Mucosa of gallbladder (tissue), 1 donor: ENCODE data around the gene RALGDS. TPM values are rescaled to one million over a fixed set of nuclear protein-coding genes. Genes with fewer than 3 reads are reported as not detected.
"Not testable (repeated sequence)": the region's sequence is repeated elsewhere in the genome, so short reads cannot be mapped to it uniquely, and the experiment has no call there.

Source experiments
- DNase-seq: peaks from one replicate; pipeline ENCODE4 v3.0.0-alpha.2; 2020; ENCODE audit warnings: low spot score
- total RNA-seq: library from RNA; stranded (reverse); gene quantifications from one replicate; pipeline ENCODE4 v1.2.1, GENCODE V29; 2021
- donor health status: DM: no; HTN: no; CAD: no.

RALGDS gene
- total RNA-seq, 1 donor from 2014 or later: 50.7 TPM

- no peak for DNase-seq
Measured at GRCh38 chr9:133106511-133107244, 14.4 kb downstream of the RALGDS start.

GRCh38 chr9:133105461-133105770, 15.6 kb downstream of the RALGDS start:
- DNase-seq: no peak

GRCh38 chr9:133104718-133105460, 16.2 kb downstream of the RALGDS start:
- no peak for DNase-seq

GRCh38 chr9:133103987-133104505, 17.0 kb downstream of the RALGDS start:
- DNase-seq: no peak

- DNase-seq: peak; percentile 63
Measured at GRCh38 chr9:133103183-133103986, 17.7 kb downstream of the RALGDS start.

DNA sequence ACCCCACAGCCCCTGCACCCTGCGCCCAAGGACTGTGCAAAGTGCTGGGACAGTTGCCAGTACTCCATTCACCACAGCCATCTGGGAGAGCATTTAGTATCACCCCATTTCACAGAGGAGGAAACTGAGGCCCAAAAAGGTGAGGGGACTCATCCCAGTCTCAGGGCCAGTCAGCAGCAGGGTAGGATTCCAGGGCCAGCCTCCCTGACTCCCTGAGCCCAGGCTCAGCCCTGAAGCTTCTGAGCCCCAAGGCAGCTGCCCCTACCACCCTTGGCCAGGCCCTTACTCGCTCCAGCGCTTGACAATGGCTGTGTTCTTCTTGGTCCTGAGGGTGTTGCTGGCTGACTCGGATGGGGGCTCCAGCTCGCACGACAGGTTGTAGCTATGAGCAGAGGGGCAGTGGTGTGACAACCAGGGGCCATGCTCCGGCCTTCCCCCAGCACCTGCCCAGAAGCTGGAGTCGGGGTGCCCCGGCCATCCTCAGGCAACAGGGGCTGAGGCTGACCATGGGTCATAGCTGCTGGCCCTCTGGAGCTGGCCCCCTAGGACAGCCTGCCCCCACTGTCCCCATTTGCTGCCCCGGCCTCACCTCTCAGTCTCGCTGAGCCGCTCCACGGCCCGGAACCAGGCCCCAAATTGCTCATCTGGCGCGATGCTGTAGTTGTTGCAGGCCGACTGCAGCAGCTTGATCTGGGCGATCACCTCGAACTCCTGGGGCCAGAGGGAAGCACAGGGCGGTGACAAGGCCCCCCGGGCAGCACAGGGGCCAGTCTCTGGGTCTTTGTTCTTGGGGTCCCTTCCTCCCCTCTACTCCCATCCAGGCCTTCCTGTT, 18.6 kb downstream of the RALGDS start:
- no peak for DNase-seq

GRCh38 chr9:133101356-133102189, 19.5 kb downstream of the RALGDS start:
- no peak for DNase-seq

- DNase-seq: no peak
Measured at GRCh38 chr9:133100506-133101355, 20.3 kb downstream of the RALGDS start.

DNA sequence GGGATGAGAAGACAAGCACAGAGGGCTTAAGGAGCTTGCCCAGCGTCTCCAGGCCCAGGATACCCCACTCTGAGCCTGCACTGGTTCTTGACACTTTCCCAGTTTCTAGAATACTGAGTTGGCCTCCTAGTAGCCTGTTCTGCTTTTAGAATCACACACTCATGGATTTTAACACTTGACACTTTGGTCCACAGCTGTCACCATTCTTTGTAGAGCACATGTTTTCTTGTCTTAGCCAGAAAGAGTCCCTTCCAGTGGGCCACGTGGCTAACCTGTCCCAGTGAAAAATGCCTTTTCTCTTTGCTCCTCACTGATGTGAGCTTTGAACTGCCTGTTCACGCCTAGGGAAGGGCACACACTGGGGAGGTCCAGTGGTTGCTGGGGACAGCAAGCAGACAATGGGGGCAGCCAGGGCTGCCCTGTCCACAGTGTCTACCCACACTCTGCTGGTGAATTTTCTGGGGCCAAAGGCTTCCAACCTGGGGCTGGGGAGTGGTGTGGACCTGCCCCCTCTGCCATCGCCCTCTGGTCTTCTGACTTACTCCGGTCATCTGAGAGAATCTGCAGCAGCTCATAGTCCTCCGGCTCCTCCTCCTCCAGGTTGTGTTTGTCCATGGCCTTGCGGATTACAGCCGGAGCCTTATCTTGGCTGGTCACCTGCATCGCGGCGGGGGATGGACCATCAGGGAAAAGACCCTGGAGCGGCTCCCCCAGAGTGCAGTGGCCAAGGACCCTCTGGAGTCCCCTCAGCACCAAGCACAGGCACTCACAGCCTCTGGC, 21.1 kb downstream of the RALGDS start:
- no peak for DNase-seq

GRCh38 chr9:133098871-133099270, 22.2 kb downstream of the RALGDS start:
- no peak for DNase-seq

DNA sequence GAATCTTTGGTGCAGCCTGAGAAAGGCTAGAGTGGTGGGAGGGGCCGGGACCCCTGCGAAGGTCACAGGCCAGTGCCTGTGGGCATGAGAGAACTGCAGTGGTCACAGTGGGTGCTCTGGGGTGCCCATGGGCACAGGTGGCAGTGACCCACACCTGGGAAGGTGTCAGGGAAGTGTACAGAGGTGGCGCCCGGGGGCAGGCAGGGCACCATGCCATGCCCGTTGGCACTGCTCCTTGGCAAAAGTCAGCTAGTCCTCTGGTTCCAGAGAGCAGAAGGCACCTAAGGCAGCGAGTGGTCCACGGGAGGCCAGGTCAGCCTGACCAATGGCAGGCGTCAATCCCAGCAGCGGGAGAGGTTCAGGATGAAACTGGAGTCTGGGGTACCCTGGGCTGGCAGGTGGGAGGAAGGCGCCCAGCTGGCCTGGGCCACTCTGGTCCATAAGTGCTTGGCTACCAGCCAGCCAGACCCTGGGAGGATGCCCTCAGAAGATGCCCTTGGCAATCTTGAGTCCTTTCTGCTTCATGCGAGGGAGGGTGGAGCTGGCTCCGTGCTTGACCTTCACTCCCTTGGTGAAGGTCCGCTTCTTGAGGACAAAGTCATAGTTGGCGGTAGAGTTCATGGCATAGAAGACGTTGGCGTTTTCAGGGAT, 22.8 kb downstream of the RALGDS start:
- DNase-seq: no peak

DNA sequence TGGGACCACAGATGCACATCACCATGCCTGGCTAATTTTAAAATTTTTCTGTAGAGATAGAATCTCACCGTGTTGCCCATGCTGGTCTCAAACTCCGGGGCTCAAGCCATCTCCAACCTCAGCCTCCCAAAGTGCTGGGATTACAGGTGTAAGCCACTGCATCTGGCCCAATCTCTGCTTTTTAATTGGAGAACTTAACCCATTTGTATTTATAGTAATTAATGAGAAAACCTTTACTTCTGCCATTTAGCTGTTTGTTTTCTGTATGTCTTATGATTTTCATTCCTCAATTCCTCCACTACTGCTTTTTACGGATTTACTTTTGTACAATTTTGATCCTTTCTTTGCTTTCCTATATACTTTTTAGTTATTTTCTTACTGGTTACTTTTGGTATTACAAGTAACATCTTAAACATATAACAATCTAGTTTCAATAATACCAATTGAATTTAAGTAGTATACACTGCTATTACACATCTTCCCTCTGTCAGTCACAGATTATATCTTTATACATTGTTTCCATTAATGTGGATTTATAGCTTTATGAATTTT, 26.1 kb downstream of the RALGDS start:
- no peak for DNase-seq

GRCh38 chr9:133094351-133094750, 26.7 kb downstream of the RALGDS start:
- not testable (repeated sequence) for DNase-seq

- no peak for DNase-seq
Measured at GRCh38 chr9:133090752-133091385, 30.2 kb downstream of the RALGDS start.

DNA sequence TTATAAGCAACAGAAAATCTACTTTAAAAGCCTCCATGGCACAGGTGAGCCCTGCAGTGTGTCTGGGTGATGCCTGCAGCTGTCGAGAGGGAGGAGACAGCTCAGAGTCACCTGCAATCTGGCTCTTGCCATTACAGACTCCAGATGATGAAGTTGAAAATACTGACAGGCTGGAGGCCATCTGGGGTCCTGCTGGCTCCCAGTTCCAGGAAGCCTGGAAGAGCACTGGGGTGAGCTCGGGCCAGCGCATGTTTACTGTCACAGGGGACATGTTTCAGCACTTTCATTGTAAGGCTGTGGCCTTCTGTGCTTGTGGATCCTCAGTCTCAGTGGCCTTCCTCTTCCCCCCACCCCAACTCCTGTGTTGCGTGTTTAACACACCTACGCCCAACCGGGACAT, 30.9 kb downstream of the RALGDS start:
- DNase-seq: no peak

DNA sequence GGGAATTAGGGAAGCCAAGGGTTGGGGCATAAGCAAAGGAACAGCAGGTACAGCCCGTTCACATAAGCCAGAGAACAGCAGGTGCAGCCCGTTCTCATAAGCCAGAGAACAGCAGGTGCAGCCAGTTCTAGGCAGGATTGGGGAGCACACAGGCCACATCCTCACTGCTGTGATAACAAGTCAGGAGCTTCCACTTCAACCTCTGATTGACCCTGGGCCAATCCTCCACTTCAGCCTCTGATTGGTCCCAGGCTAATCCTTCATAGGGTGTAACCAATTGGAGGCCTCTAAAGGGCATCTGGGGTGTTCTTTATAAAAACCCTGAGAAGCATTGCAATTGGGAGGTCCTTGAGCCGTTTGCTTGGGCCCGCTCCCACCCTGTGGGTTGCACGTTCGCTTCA, 31.8 kb downstream of the RALGDS start:
- no peak for DNase-seq

- no peak for DNase-seq
Measured at GRCh38 chr9:133088756-133089155, 32.3 kb downstream of the RALGDS start.
